ENCODE data around the gene CA12.
"Not testable (repeated sequence)": the region's sequence is repeated elsewhere in the genome, so short reads cannot be mapped to it uniquely, and the experiment has no call there.

CA12 gene

DNA sequence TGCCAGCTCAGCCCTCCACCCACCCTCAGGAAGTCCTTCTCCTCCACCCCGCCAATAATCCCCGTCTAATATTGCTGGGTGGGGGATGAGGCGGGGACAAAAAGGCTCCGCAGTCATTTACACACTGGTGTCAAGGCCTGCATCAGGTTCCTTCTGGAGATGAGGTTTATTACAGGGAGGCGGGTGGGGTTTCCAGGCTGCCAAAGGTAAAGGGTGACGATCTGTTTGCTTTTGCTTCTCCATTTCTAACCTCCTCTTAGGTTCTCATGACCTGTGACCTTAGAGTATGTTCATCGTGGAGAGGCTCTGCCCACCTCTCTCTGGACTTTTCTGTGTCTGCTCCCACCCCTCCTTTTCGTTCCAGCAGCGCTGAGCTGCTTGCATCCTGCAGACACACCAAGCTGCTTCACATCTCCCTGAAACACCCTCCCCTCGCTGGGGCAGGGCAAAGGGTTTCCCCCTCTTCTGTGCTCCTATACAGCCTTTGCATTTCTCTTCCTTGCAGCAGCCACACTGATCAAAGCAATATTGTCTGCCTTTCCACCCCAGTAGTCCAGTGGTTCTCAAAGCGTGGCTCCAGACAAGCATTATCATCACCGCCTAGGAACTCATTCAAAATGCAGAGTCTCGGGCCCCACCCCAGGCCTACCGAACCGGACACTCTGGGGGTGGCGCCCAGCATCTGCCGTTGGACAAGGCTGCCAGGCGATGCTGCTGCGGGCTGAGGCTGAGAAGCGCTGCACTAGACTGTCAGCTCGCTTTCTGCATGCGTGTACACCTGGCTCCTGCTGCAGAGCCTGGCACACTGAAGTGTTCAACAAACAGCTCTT is 26.6 kb downstream of the CA12 start:
- DNase-seq = peak; percentile 21

DNA sequence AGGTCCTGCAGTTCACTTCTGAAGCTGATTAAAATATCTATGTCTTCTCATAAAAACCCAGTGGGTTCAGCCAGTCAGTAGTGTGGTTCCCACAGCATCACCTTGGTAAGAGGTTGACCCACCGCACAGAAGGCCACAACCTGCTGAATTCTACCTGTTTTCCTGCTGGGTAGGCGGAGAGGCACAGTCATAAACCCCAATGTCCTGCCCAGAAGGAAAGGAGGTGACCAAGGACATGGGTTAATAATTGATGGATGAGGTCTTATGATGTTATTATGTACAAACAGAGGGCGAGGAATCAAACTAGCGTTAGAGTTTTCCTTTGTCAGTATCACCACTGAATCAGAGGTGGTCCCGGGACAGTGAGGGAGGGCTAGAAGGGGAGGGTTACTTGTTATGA is 27.8 kb downstream of the CA12 start:
- DNase-seq = no peak

DNA sequence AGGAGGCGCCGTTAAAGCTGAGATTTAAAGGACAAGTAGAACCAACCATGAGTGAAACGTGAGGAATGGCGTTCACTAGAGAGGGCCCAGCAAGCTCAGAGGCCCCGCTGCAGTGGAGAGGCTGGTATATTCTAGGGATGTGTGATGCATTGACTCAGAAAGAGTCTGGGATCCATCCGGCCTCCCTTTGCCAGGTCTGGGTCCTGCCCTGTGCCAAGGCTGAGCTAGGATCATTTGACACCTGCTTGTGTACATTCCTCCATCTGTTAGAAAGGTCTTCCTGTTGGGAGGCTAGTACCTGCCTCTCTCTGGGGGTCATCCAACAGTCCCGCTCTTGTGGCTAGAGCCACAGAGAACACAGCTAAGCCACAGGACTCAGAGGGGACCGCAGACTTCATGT is 28.4 kb downstream of the CA12 start:
- DNase-seq = no peak

DNA sequence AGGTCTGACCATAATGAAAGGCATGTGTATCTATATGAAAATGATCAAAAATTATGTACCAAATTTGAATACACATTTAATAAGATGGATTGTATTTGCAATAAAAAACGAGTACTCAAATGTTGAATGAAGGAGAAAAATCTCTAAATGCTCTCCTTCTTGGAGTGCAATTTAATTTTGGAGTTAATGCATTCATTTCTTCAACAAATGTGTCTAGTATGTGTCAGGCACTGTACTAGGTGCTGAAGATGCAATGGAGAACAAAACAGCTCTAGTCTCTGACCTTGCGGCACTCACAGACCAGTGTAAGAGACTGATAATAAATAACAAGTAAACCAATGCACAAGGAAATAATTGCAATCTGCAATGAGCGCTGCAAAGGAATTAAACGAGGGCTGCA is 28.8 kb downstream of the CA12 start:
- DNase-seq = no peak

DNA sequence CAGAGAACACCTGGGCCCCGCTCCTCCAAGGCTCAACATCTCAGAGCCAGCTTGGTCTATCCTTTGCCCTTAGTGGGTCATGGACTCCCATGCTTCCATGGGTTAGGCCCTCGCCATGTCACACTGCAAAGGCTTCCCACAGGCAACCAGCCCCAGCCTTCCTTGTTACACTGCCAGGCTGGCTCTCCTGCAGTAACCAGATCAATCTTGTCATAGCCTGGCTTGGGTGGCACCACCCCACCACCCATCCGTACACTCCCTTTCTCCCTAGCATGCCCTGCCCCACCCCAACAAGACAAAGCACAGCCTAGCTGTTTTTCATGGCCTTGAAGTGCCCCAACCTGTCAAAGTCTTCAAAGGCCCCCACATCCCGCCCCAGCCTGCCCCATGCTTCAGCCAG is 30.5 kb downstream of the CA12 start:
- DNase-seq = no peak

DNA sequence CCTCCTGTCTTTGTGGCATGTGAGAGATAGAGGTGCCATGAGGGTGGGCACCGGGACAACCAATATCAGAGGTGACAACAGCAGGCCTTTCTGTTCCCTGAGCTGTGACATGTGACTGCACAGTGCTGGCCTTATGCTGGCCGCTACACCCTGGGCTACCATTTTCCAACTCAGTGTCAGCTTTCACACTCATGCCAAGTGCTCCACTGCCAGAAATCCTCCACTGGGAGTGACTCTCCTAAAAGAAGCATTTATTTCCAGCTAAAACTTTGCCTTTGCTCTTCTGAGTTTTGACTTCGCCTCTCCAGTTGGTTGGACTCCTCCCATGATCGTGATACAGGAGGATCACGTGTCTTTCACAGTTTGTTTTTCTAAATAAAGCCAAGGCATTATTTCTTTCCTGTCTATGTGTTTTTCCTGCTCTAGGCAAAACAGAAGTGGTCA is 31.4 kb downstream of the CA12 start:
- no peak for DNase-seq

DNA sequence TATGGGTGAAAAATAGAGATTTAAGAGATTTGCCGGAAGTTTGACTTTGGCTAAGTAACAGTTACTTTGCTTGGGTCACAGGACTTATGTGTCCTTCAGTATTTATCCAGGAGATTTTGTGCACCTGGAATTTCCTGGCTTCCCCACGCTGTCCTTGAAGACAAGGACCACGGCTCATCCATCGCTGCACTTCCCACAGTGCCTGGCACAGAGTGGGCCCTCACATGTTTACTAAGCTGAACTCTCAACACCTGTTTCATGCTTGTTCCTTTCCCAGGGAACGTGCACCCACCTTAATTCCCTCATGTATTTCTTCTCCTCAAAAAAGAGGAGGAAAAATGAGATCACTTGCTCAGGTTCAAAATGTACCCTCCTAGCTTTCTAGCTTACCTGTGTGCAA is 32.0 kb downstream of the CA12 start:
- no peak for DNase-seq

DNA sequence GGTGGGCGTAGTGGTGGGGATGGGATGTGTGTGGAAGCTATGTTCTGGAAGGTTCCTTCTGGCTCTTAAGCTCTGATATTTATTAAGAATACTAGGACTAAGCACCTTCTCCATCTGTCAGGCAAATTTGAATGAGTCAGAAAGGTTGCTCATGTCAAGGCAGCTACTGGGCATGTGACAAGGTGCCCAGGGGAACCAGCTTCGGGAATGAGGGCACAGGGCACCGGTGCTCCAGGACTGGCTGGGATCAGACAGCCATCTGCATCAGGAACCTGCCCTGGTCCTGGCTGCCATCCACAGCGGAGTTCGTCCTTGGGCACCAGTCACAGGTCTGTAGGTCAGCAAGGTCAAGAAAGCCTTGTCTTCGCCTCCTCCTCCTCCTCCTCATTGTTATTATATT is 32.5 kb downstream of the CA12 start:
- DNase-seq = no peak

DNA sequence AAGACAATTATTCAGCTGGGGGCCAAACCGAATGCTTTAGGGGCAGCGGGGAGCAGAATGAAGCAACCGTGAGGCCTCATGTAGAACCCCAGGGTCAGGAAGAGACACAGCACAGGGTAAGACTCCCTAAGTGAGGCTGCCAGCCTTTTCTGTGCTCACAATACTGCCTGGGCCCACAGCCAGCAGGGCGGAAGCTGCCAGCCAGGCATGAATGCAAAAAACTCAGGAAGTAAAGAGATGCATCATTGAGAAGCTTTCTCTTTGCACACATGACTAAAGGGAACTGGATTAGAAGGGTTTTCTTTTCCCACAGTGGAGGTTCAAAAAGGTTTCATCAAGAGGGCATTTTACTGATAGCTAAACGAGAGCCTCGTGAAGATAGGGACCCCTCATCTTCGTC is 33.3 kb downstream of the CA12 start:
- DNase-seq = peak; percentile 85

DNA sequence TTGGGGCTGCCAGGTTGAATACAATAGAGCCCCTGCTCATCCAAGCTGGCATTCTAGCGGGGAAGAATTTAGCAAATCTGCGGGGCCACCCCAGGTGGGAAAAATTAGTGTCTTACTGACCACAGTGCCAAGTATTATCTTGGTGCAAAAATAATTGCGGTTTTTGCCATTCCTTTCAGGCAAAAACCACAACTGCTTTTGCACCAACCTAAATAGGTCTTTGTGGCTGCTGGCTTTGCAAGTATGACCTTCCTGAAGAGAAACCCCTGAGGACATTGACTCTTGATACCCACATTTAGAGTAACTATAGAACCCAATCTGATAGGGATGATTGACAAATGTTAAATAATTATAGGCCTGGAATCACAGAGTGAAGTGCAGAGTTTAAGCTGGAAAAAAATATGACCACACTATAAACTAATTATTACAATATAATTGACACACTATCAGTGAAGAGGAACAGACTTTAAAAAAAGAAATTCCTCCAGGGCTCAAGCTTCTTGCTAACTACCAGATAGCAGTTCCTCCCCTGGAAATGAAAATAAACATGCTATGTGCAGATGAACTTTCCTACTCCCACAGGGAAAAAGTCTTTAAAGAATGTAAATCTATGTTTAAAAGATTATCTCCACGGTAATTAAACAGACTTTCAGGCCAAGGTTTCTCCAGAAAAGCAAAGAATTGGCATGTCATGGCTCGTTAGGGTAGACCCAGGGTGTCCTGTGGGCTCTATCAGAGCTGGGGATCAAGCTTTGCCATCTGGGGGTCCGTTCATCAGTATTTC is 34.4 kb downstream of the CA12 start:
- peak; percentile 73 for DNase-seq

DNA sequence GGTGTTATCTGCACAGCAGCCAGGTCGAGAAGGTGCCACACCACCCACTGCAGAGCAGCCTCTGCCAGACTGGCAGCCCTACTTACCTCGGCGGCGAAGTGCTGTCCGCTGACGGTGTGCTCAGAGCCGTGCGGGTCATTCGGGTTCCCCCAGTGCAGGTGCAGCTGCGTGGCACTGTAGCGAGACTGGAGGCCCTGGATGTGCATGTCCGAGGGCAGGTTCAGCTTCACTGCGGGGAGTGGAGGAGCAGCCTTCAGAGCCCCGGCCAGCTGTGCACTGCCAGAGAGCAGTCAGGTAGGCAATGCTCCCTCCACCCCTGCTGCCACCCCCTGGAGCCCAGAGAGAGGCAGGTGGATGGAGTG is 36.3 kb downstream of the CA12 start:
- DNase-seq = no peak

DNA sequence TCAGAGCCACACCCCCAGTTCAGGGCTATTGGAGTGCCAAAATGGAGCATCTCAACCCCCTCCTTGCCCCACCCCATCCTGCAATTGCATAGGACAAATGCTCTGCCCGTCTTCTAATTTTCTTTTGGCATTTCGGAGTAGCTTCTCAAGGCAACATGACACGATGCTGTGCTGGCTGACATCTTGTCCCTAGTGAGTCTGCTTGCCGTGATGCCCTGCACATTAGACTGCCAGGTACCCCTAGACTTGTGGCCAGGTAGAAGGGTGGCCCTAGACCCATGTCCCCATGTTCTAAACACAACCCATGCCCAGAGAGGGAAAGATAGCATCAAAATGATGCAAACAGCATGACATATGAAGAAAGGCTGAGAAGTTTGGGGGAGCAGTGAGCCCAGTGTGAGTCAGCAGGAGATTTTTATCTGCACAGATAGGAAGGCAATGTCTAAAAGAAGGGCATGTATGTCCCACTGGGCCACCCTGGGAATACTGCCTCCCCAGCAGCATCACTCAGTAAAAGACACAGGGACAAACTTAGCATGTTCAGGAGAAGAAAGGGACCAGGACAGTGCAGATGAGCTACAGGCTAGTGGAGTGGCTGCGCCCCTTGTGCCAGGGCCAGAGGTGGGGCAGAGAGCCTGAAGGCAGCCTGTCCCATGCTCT is 36.8 kb downstream of the CA12 start:
- no peak for DNase-seq

DNA sequence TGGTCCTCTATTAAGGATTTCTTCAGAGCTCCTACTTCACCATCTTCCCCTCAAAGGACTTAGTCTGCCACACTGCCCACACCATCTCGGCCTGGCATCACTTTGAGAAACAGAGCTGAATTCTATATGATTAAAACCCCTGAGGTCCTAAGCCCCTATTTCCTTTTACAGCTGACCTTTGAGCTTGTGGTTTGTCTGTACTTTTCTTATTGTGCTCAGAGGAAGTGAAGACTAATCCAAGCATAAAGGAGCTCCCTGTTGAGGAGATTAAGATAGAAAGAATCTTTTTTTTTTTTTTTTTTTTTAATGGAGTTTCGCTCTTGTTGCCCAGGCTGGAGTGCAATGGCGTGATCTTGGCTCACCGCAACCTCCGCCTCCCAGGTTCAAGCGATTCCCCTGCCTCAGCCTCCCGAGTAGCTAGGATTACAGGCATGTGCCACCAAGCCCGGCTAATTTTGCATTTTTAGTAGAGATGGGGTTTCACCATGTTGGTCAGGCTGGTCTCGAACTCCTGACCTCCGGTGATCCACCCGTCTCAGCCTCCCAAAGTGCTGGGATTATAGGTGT is 38.6 kb downstream of the CA12 start:
- DNase-seq = not testable (repeated sequence)

DNA sequence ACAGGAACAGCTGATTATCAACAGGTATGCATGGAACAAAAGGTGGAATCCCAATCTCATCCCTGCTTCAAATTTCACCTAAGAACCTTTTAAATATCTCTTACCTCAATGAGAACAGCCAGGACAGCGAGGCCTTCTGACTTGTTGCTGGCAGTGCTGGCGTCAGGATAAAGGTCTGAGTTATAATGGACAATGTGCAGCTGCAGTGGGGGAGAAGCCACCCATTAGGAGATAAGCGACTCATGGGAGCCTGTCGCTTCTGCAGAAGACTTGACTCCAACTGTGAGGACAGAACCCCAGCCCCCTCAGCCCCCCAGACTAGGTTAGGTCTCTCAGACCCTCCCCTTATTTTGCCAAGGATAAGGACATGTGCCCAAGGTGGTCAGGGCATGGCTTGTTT is 39.7 kb downstream of the CA12 start:
- no peak for DNase-seq

DNA sequence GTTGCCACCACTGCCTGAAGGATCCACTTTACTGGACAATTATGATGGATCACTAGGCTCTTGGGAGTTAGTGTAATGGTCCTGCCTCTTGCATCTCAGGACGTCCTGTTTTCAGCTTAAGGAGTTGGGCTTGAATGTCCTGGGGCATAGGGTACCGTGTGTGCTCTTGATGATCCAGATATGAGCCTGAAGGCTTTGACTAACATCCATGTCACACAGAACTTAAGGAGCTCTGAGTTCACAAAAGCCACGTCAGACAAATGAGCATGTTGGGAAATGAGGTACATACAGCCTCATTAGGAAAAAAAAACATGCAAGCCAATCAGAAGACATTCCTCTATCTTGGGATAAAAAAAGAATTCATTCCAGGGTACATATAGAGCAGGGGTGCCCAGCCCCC is 40.8 kb downstream of the CA12 start:
- DNase-seq = no peak

DNA sequence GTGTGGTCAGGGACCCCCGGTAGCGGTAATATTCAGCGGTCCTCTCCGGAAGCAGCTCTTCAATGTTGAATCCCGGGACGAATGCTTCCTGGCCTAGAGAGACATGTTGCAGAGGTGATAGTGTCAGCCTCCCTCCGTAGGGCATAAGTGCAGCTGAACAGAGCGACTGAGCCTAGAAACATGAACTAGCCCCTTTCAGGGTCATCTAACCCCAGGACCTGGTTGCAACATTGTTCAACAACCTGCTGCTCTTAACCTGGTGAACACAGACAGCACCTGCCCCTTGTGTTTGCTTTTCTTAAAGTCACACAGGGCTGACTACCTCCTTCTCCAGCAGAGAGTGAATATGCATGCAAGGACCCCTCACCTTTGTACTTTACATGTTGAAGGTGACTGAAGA is 41.3 kb downstream of the CA12 start:
- no peak for DNase-seq

DNA sequence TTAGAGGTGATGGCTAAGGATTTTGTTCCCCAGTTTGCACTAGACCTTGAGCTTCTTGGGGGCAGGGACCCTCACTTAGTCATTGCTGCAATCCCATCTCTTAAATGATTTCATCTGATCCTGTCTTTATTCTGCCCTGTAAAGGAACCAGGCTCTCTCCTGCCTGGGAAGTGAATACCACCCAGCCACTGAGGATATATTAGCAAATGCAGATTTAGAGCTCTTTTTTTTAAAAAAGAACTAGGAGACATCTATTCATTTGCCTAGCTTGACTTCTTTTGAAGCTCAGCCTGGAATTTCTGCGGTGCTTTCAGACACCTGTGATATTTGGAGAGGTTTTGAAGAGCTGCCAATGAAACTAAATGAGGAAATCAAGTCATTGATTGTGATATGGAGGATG is 41.8 kb downstream of the CA12 start:
- no peak for DNase-seq

DNA sequence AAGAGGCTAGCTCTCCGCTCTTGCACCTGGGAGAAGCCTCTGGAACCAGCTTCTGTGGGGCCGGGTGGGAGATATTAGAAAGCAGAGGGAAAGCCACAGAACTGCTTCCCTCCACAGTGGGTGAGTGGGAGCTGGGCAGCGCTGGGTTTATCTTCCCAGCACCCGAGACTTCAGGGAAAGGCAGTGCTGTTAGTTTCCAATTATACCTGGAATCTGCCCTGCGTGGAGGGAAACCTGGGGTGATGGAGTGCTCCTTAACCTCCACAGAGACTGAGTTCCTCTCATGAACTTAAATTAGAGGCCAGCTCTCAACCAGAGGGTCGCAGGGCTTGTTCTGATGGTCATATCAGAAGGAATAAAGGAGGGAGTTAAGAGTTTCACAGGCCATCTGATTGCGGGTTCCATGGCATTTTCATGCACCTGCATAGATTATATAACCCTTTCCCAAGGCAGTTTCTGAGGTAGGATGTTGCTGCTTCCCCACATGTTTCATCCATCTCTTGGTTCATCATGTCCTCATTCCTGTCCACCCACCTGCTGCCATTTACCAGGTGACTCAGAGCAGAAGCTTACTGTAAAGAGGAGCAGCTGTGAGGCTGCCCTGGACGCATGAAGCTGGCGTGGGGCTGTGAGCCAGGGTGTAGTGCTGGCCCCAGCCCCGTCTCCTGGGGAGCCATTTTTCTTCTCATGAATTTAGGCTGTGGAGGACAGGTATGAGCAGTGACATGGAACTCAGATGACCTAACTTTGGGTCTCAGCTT is 42.5 kb downstream of the CA12 start:
- DNase-seq = peak; percentile 45

DNA sequence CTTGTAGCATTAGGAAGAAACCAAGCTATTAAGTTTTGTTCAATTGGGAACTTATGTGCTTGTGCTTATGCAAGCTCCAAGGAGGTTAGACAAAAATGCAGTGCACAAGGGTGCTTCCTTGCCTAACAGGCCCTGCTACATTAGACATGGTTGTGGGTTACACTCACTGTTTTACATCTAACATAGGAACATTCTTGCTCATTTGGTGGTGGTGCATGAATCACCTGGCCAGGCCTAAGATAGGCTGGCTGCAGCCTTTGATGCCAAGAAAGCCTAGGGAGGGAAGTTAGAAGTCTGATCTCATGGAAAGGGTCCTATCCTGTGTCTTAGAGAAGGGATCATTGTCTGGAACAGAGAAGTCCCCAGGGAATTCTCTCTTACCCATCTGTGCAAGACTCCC is 43.5 kb downstream of the CA12 start:
- peak; percentile 33 for DNase-seq

DNA sequence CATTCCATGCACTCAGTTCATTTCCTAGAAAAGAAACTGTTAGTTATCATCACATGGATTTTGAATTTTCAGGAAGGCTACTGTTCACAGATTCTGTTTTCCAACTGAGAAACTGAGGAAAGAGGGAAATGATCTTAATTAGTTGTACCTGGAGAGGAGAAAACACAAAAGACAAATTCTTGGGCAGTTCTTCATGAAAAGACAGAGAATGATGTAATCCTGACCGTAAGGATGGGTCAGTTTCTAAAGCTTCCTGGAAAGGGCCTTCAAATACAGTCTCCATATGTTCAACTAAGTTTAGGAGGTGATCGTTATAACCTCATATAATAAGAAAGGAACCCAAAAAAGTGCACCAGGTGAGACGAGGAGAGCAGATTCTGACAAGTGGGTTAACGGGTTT is 44.6 kb downstream of the CA12 start:
- no peak for DNase-seq

DNA sequence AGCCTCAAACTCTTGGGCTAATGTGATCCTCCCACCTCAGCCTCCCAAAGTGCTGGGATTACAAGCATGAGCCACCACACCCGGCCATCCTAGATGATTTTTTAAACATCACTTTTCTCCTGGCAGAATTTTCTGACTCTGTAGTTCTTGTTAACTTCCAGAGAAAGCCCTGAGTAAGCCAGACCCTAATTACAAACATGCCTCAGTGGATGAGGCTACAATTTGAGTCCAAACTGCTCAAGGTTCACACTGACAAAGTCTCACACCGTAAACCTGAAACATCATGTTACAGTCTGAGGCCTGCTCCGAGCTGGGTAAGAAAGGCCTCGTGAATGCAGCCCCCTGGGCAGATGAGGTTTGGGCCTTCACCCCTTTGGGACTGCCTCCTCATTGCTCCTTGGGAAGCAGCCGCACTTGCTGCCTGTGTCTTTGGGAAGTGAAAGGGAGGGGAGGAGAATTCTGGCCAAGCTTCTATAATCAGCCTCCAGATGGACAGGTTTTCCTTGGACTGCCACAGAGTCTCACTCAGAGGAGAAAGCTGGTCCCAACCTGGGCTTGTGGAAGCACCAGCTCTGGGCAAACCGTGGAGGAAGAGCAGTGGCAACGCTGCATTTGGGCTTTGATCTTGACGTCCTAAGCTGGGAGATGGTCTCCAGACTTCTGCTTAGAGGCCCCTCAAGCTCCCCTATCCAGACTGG is 46.0 kb downstream of the CA12 start:
- no peak for DNase-seq

DNA sequence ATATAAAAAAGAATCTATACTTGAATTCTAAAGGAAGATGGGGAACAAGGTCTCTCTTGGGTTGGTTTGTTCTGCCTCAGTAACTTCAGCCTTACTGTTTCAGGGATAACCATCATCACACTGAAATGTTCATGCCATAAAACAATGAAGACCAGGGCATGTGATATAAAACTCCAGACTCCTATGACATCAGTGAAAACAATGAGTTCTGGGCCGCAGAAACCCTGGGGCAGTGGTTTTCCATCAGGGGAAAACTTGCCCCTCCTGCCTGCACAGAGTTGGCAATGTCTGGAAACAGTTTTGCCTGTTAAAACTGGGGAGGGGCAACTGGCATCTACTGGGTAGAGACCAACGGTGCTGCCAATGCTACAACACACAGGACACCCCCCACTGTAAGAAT is 46.8 kb downstream of the CA12 start:
- no peak for DNase-seq

All from NCI-H69 (cell line).